AG04450 (cell line): ENCODE measurements around the gene CBY3. TPM values are rescaled to one million over a fixed set of nuclear protein-coding genes. Genes with fewer than 3 reads are reported as not detected.
"Not testable (repeated sequence)": the region's sequence is repeated elsewhere in the genome, so short reads cannot be mapped to it uniquely, and the experiment has no call there.

Source experiments
- CTCF ChIA-PET: fragments of 300-600, 350-600 bp; formaldehyde crosslinking; extraction: SDS; loops from one replicate; lab custom pipeline; 2022; ENCODE audit warnings: antibody characterized with exemption, inconsistent platforms; lab: Charles Lee
- POLR2A ChIA-PET: fragments of 350-600 bp; formaldehyde crosslinking; extraction: SDS; loops from one replicate; lab custom pipeline; 2021; ENCODE audit warnings: antibody characterized with exemption, inconsistent platforms; lab: Yijun Ruan, JAX
- DNase-seq: peaks from one replicate; pipeline ENCODE4 v3.0.0-alpha.2; 2011; ENCODE audit warnings: low read depth, low spot score
- H3K27ac ChIP-seq: one replicate; pipeline ENCODE4 v1.5.1; 2012; ENCODE audit warnings: low read depth, low read length, control low read depth
- H3K27me3 ChIP-seq: one replicate; pipeline ENCODE4 v1.6.0; 2012; ENCODE audit warnings: low read length; ENCODE audit not compliant: control insufficient read depth, insufficient read depth
- H3K4me3 ChIP-seq: 2 replicates; pipeline ENCODE4 v1.5.1; 2011; ENCODE audit warnings: mild to moderate bottlenecking, low read depth, low read length, control low read depth
- H3K9me3 ChIP-seq: 2 replicates; pipeline ENCODE4 v1.5.1; 2012; ENCODE audit warnings: low read length; ENCODE audit not compliant: control insufficient read depth, insufficient read depth
- CTCF ChIP-seq: IDR thresholded peaks from 2 replicates; pipeline ENCODE4 v1.5.1; 2011; ENCODE audit warnings: low read depth, low read length, control low read depth, inconsistent platforms
- polyA plus RNA-seq: library from polyadenylated mRNA; depleted of rRNA; stranded (reverse); fragments of >200 nt; gene quantifications from 2 replicates; pipeline ENCODE4 v1.2.3, GENCODE V29; 2011

CBY3 gene
- polyA plus RNA-seq, 1 experiment = not detected

- no peak for TF ChIP-seq CTCF
- ChIA-PET POLR2A (interaction anchor here (1.0 kb wide), 2 partner anchors 35 to 74 kb away, joined by 3 to 4 read pairs; partner anchors contain the start of genes HNRNPH1 and MAML1), CTCF (interaction anchor here (1.2 kb wide), 1 partner anchor 74 kb away, joined by 4 read pairs; the partner anchor contains the start of gene HNRNPH1)
- no peak overlapping the region for H3K27ac ChIP-seq
- H3K9me3 ChIP-seq = no peaks in the 10 kb centered on the region; the same call in 1 of the 2 replicates
- no peak overlapping the region for H3K4me3 ChIP-seq
- H3K27me3 ChIP-seq = no peaks in the 10 kb centered on the region
- no peak for DNase-seq
These were observed 16.3 kb upstream of the CBY3 start for GRCh38 chr5:179697108-179697507.

GRCh38 chr5:179696603-179697002 lies 15.8 kb upstream of the CBY3 start:
- CTCF ChIA-PET = interaction anchor here (1.2 kb wide), 1 partner anchor 74 kb away, joined by 4 read pairs; the partner anchor contains the start of gene HNRNPH1
- no peak overlapping the region for H3K27ac ChIP-seq
- no peaks in the 10 kb centered on the region; the same call in 1 of the 2 replicates for H3K9me3 ChIP-seq
- DNase-seq = no peak
- H3K4me3 ChIP-seq = no peak overlapping the region
- H3K27me3 ChIP-seq = no peaks in the 10 kb centered on the region
- no peak for TF ChIP-seq CTCF
- POLR2A ChIA-PET = interaction anchor here (0.6 to 1.0 kb wide), 2 partner anchors 35 to 162 kb away, joined by 4 to 9 read pairs; partner anchors contain the start of genes MAML1 and MRNIP

- no peak for DNase-seq
- Histone ChIP-seq H3K27ac (no peak overlapping the region), H3K4me3 (no peak overlapping the region), H3K27me3 (no peaks in the 10 kb centered on the region), H3K9me3 (no peaks in the 10 kb centered on the region; the same call in 1 of the 2 replicates)
- TF ChIP-seq CTCF = no peak
- CTCF ChIA-PET = no interaction called here
- POLR2A ChIA-PET = no interaction called here
These were observed 13.7 kb upstream of the CBY3 start for GRCh38 chr5:179694561-179694960.

GRCh38 chr5:179689212-179689611 lies 8.4 kb upstream of the CBY3 start:
- POLR2A ChIA-PET, H3K4me3 ChIP-seq, H3K27me3 ChIP-seq, H3K9me3 ChIP-seq, DNase-seq, CTCF ChIA-PET, H3K27ac ChIP-seq: not testable (repeated sequence)

GRCh38 chr5:179680014-179680779 lies 637 bp downstream of the CBY3 start:
- H3K27me3 ChIP-seq = no peaks in the 10 kb centered on the region
- no peak overlapping the region for H3K27ac ChIP-seq
- no peak for DNase-seq
- H3K9me3 ChIP-seq = peaks cover 9% of the 10 kb centered on the region; the same call in 1 of the 2 replicates
- no peak for TF ChIP-seq CTCF
- ChIA-PET POLR2A (interaction anchor here (0.6 to 1.0 kb wide), 2 partner anchors 26 to 56 kb away, joined by 3 to 5 read pairs; partner anchors contain the start of gene HNRNPH1), CTCF (no interaction called here)
- no peak overlapping the region for H3K4me3 ChIP-seq
